Measurements from ENCODE around the gene GSTP1. TPM values are rescaled to one million over a fixed set of nuclear protein-coding genes. Genes with fewer than 3 reads are reported as not detected.
A peak's percentile ranks its signal among the peaks of the same experiment; 100 is the strongest.
"Not testable (repeated sequence)": the region's sequence is repeated elsewhere in the genome, so short reads cannot be mapped to it uniquely, and the experiment has no call there.

Gene GSTP1
- total RNA-seq, 1 donor from 2014 or later: 751 TPM

GRCh38 chr11:67558084-67558772 is 25.4 kb upstream of the GSTP1 start:
- H3K4me1 ChIP-seq: peaks cover 4% of the 10 kb centered on the region
- DNase-seq (peak; percentile 84), ATAC-seq (peak; percentile 91)
- TF ChIP-seq CTCF (IDR thresholded peaks at IDR 0.05): no peak
- H3K9me3 ChIP-seq: no peaks in the 10 kb centered on the region
- peak overlapping the region; percentile 75 for H3K27ac ChIP-seq
- no peaks in the 10 kb centered on the region for H3K36me3 ChIP-seq
- no peaks in the 10 kb centered on the region for H3K27me3 ChIP-seq
- peak overlapping the region; percentile 4 for H3K4me3 ChIP-seq
- intact Hi-C loops (cut with DNase I): no loop called here

- Histone ChIP-seq H3K36me3 (no peaks in the 10 kb centered on the region), H3K27me3 (no peaks in the 10 kb centered on the region), H3K4me3 (no peak overlapping the region), H3K9me3 (no peaks in the 10 kb centered on the region), H3K4me1 (peaks cover 7% of the 10 kb centered on the region), H3K27ac (no peak overlapping the region)
- TF ChIP-seq CTCF (IDR thresholded peaks at IDR 0.05): no peak
- ATAC-seq (no peak), DNase-seq (no peak)
- intact Hi-C loops (cut with DNase I): no loop called here
These were observed 21.5 kb upstream of the GSTP1 start for GRCh38 chr11:67561971-67562619.

GRCh38 chr11:67562963-67563704 is 20.5 kb upstream of the GSTP1 start:
- intact Hi-C loops (cut with DNase I): no loop called here
- TF ChIP-seq CTCF (IDR thresholded peaks at IDR 0.05): no peak
- Histone ChIP-seq H3K9me3 (no peaks in the 10 kb centered on the region), H3K36me3 (no peaks in the 10 kb centered on the region), H3K4me3 (no peak overlapping the region), H3K4me1 (peaks cover 7% of the 10 kb centered on the region), H3K27ac (peak overlapping the region; percentile 17), H3K27me3 (no peaks in the 10 kb centered on the region)
- DNase-seq (no peak), ATAC-seq (no peak)

GRCh38 chr11:67563705-67564114 is 19.9 kb upstream of the GSTP1 start:
- H3K27ac ChIP-seq; ATAC-seq; H3K27me3 ChIP-seq; intact Hi-C loops (cut with DNase I); H3K4me3 ChIP-seq; H3K4me1 ChIP-seq; DNase-seq; H3K36me3 ChIP-seq; H3K9me3 ChIP-seq: not testable (repeated sequence)

GRCh38 chr11:67564230-67564629 is 19.4 kb upstream of the GSTP1 start:
- Histone ChIP-seq H3K4me3 (no peak overlapping the region), H3K9me3 (no peaks in the 10 kb centered on the region), H3K27me3 (no peaks in the 10 kb centered on the region), H3K4me1 (peaks cover 4% of the 10 kb centered on the region), H3K27ac (no peak overlapping the region), H3K36me3 (no peaks in the 10 kb centered on the region)
- TF ChIP-seq CTCF (IDR thresholded peaks at IDR 0.05): no peak
- DNase-seq: no peak
- no peak for ATAC-seq
- intact Hi-C loops (cut with DNase I): no loop called here

- H3K27me3 ChIP-seq: no peaks in the 10 kb centered on the region
- H3K4me3 ChIP-seq: no peak overlapping the region
- DNase-seq (no peak), ATAC-seq (no peak)
- intact Hi-C loops (cut with DNase I): no loop called here
- H3K4me1 ChIP-seq: no peaks in the 10 kb centered on the region
- no peaks in the 10 kb centered on the region for H3K9me3 ChIP-seq
- H3K27ac ChIP-seq: no peak overlapping the region
- TF ChIP-seq CTCF (IDR thresholded peaks at IDR 0.05): no peak
- no peaks in the 10 kb centered on the region for H3K36me3 ChIP-seq
These were observed 12.2 kb upstream of the GSTP1 start for GRCh38 chr11:67571443-67571842.
